AG08395 (cell line): Measurements from ENCODE around the gene NEK10.
"Not testable (repeated sequence)": the region's sequence is repeated elsewhere in the genome, so short reads cannot be mapped to it uniquely, and the experiment has no call there.

Experiments used
- DNase-seq: peaks from one replicate; pipeline ENCODE4 v3.0.0; 2012; ENCODE audit warnings: mixed read lengths, low spot score

NEK10 gene

GRCh38 chr3:27317096-27317495 lies 52.1 kb downstream of the NEK10 start:
- no peak for DNase-seq

GRCh38 chr3:27315003-27315402 lies 54.2 kb downstream of the NEK10 start:
- no peak for DNase-seq

GRCh38 chr3:27312044-27312668 lies 57.0 kb downstream of the NEK10 start:
- peak; percentile 69 for DNase-seq

- peak; percentile 91 for DNase-seq
Observed at GRCh38 chr3:27311400-27311799, 57.8 kb downstream of the NEK10 start.

- no peak for DNase-seq
Observed at GRCh38 chr3:27310688-27311087, 58.5 kb downstream of the NEK10 start.

GRCh38 chr3:27307566-27307965 lies 61.6 kb downstream of the NEK10 start:
- no peak for DNase-seq

GRCh38 chr3:27302891-27303290 lies 66.3 kb downstream of the NEK10 start:
- DNase-seq = no peak

- not testable (repeated sequence) for DNase-seq
Observed at GRCh38 chr3:27298981-27299380, 70.2 kb downstream of the NEK10 start.

GRCh38 chr3:27293939-27294338 lies 75.2 kb downstream of the NEK10 start:
- DNase-seq = no peak

- DNase-seq = no peak
Observed at GRCh38 chr3:27290760-27291159, 78.4 kb downstream of the NEK10 start.

GRCh38 chr3:27289769-27290413 lies 79.3 kb downstream of the NEK10 start:
- peak; percentile 17 for DNase-seq

- DNase-seq = no peak
Observed at GRCh38 chr3:27287052-27287451, 82.1 kb downstream of the NEK10 start.

- DNase-seq = not testable (repeated sequence)
Observed at GRCh38 chr3:27286467-27286866, 82.7 kb downstream of the NEK10 start.

GRCh38 chr3:27285668-27286067 lies 83.5 kb downstream of the NEK10 start:
- no peak for DNase-seq

- no peak for DNase-seq
Observed at GRCh38 chr3:27281671-27282150, 87.5 kb downstream of the NEK10 start.

- peak; percentile 29 for DNase-seq
Observed at GRCh38 chr3:27279123-27279522, 90.1 kb downstream of the NEK10 start.

- DNase-seq = no peak
Observed at GRCh38 chr3:27278383-27279055, 90.7 kb downstream of the NEK10 start.

GRCh38 chr3:27275441-27275990 lies 93.7 kb downstream of the NEK10 start:
- no peak for DNase-seq

GRCh38 chr3:27271890-27272289 lies 97.3 kb downstream of the NEK10 start:
- DNase-seq = no peak

GRCh38 chr3:27254896-27255295 lies 114.3 kb downstream of the NEK10 start:
- DNase-seq = no peak

- DNase-seq = peak; percentile 59
Observed at GRCh38 chr3:27253831-27254230, 115.4 kb downstream of the NEK10 start.

- no peak for DNase-seq
Observed at GRCh38 chr3:27253391-27253790, 115.8 kb downstream of the NEK10 start.

GRCh38 chr3:27252646-27253045 lies 116.5 kb downstream of the NEK10 start:
- DNase-seq = no peak
